ENCODE data around the gene ZNRF1.

ZNRF1 gene

DNA sequence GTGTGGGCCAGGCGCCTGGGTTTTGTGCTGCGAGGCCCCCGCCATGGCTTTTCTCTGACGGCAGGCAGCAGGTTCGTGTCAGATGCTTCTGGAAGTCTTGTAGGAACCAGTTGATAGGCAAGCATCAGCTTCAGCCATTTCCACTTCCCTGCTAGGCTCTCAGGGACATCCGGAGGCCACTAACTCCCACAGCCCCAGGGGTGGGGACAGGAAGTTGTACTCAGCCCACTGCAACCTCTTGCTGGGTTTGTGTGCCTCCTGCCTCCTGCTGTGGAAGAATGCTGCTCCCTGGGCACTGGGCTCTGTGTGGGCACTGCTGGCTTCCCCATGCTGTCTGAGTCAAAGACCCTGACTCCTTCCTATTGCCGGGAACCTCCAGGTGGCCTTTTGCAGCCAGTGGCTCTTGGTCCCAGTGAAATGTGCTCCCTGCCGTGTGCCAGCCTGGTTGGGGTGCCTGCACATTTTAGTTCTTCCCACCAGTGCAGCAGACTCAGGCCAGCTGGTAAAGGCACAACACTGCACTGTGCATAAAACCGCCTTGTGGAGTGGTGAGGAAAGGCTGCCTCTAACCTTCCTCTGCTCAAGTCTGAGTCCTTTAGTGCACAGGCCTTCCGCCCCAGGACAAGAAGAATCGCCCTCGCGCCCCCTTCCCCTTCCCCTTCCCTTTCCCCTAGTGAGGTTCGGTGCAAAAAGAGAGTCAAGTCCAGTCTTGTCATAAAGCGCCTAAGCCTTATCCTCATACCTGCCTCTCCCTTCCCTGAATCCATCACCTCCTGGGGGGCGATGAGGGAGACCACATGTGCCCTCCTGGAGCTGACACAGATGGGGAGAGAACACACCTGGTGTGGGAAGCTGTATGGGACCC, 101.1 kb downstream of the ZNRF1 start:
- no peak for DNase-seq (ENCODE audit: low spot score)

DNA sequence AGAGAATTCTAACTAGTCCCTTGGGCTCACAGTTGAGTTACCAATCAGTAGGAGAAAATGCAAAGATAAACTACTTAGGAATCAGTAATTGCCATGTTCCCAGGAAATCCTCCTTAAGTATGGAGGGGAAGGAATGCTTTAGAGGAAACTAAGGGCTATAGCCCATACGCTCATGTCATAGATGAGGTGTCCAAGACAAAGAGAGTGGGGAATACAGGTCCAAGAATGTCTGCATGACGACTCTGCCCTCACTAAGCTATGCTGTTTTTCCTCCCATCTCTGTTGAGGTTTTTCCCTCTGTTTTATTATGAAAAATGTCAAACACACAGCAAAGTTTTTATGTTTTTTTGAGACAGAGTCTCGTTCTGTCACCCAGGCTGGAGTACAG, 101.8 kb downstream of the ZNRF1 start:
- DNase-seq (ENCODE audit: low spot score), result no peak

DNA sequence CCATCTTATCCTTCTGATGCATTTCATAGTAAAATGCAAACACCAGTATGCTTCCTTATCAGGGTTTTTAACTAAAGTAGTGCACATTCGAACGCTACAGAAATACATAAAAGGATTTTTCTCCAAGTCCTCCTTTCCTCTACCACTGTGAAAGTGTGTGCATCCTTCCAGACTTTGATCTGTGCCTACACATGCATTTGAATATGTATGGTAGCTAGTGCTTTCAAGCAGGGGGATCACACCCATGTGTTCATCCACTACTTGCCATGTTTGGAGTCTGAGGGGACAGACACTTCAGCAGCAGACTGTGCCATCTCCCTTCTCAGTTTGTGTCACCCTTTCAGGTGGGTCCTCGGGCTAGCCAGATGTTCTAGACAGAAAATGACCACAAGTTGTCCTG, 102.8 kb downstream of the ZNRF1 start:
- no peak for DNase-seq (ENCODE audit: low spot score)

DNA sequence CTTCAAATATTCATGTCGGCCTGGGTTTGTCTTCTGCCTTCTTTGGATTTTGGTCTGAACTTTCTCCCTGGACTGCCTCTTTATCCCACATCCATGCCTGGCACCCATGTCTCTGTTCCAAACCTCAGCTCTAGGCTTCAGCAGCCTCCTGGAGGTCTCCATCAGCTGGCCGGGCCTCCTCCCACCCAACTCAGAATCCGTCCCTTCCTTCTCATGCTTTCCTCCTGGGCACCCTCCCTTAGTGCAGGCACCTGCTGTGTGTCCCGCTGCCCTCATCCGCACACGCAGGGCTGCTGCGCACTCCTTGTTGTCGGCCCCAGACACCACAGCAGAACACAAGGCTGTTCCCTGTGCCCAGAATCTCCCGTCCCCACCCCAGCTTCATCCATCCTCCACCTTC, 103.8 kb downstream of the ZNRF1 start:
- DNase-seq (ENCODE audit: low spot score), result no peak

DNA sequence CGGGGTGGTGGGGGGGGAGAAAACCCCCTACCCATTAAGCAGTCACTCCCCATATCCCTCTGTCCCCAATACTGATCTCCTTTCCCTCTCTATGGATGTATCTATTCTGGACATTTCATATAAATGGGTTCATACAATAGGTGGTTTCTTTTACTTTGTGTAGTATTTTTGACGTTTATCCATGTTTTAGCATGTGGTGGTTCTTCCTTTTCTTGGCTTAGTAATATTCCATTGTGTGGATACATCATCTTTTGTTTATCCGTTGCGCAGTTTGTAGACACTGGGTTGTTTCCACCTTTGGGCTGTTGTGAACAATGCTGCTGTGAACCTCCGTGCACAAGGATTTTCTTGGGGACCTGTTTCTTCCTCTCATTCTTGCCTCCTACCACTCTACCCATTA, 105.2 kb downstream of the ZNRF1 start:
- DNase-seq (ENCODE audit: low spot score), result no peak

DNA sequence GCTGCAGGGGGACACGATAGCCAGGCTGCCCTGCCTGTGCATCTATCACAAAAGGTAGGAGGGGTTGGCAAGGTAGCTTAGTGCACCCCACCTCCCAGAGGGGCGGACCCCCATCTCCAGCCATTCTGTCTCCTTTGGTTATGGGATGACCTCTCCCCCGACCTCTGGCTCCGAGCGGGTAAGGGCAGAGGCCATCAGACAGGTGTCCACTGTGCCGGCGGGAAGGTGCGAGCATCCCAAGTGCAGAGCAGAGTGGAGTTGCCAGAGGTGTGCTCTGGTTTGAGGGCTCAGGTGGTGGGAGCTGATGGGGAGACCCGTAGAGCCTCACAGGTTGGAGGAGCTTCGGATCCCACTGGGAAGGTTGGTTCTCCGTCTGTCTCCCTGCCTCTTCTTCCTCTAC, 106.0 kb downstream of the ZNRF1 start:
- no peak for DNase-seq (ENCODE audit: low spot score)

DNA sequence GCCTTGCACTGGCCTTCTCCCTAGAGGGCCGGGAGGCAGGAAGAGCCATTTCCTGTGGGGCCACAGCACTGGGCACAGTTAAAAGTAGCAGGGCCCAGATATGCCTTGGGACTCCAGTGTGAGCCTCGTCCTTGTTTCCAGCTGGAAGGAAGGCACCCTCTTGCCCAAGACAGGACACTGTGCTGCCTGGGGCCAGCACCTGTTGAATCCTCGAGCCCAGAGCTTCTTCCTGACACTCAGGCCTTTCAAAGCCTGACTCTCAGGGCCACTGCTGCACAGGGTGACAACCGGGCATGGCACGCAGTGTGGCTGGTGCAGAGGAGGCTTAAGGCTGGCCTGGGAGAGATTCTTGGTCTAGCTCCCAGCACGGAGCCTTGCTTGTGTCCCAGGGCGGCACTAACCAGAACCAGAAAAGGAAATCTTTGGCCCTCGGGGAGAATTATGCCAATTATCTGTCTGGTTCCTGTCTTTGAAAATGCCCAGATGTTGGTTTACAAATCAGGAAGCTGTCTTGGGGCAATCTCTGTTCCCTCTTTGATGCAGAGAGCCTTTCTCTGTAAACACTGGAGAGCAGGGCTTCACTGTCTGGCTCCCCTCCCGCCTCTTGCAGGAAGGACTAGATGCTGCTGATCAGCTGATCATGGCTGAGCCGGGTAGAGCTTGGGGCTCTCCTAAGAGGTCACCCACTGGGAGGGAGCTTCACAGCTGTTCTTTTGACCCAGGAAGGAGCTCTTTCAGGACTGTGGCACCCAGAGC, 106.7 kb downstream of the ZNRF1 start:
- DNase-seq (ENCODE audit: low spot score), result no peak

DNA sequence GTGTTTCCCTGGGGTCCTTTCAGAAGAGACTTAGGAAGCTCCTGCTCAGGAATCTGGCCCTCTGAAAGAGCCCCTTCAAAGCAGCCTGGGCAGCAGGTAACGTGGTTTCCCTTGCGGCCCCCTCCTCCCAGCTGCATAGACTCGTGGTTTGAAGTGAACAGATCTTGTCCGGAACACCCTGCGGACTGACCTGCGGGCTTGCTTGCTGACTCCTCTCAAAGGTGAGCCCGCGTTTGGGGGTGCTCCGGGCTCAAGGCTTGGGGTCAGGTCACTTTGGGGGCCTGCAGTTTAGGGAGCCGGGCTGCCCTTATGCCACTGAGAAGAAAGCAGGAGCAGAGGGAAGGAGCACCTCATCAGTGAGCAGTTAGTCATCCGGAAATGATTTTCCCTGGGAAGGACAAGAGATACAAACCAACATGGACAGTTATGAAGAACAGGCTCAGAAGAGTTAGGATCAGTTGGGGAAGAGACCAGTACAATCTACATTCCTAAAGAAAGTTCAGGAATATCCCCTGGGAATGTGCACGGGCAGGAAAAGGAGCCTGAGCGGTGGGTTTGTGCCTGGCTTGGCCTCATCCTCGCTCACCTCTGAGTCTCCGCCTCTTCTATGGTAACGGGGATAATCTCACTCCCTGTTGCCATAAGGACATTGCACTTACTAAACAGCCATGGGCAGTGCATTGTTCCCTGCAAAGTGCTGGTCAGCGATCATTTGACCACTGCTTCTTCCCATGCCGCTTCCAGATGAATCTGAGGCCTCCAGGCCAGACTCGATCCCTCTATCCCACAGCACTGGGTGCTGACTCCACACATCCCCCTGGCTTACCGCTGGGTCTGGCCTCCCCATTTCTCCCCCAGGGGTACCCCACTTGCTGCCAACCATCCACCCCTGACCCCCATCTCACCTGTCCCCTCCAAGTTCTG, 107.8 kb downstream of the ZNRF1 start:
- DNase-seq (ENCODE audit: low spot score), result no peak

DNA sequence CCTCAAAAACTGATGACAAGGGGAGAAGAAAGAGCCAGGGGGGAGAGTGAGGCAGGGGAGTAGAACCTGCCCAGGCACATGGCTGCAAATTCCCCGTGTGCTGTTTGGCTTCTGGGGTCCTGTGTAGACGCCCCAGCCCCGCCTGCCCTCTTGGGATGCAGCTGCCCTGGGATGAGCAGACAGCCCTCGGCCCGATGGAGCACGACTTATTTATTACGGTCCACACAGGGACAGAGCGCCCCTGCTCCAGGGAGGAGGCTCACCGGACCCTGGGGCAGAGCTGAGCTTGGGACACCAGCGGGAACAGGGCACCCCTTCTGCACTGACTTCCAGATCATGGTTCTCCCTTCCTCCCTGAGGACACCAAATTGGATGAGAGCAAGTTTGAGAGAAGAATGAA, 108.7 kb downstream of the ZNRF1 start:
- no peak for DNase-seq (ENCODE audit: low spot score)

DNA sequence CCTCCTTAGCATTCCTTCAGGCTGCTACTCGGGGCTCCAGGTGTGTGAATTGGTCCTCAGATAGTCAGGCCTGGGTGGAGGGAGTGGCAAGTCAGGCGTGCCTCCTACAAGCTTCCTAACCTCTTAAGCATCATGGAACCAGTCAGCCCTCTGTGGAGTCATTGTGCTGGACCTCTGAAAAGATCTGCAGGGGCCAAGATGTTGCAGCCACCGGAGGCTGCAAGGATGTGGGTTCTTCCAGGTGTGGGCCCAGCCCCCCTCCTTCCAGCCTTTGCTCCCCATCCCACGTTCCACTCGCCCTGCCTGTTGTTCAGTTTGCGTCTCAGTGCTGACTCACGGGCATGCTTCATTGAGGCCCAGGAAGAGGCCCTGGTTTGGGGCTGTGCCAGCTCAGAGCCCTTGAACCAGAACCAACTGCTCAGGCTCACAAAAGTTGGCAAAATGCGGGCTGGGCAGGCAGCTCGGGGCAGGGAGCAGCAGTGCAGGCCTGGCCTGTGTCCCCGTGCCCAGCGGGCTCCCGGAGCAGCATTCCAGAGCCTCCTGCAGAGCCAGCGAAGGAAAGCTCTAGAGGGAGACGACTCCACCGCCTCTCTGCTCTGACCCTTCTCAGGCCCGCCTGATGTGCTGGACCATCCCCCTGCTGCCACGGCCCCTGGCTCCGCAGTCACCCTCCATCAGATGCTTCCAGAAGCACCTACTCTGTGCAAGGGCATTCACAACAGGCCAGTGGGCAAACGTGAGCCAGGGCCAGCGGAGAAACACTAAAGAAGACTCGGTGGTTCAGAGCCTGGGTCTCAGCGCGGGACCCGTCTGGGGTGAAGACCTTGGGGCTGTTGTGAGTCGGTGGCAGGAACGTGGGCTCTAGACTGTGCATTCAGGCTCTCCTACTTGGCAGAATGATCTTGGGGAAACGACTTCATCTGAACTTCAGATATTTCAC, 110.2 kb downstream of the ZNRF1 start:
- peak; percentile 93 for DNase-seq (ENCODE audit: low spot score)

DNA sequence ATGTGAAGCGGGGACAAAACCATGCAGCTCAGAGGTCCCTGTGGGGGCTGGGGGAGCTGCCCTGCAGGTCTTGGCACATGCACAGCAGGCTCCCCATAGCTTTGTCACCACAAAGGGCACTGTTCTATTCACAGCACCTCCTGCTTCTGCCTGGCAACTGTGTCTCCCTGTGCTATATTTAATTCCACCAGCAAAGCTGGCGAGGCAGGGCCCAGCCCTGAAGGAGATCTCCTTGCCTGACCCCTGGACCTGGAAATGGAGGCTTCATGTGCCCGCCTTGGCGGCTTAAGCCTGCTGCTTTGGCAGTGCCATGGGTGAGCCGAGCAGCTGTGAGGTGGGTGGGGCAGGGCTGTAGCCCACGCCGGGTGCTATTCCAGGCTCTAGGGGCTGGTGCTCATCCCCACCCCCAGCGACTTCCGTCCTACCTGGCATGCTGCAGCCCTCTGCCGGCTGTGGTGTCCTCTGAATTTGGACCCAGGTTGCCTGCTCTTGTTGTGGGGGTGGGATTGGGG, 111.0 kb downstream of the ZNRF1 start:
- DNase-seq (ENCODE audit: low spot score), result peak; percentile 19

DNA sequence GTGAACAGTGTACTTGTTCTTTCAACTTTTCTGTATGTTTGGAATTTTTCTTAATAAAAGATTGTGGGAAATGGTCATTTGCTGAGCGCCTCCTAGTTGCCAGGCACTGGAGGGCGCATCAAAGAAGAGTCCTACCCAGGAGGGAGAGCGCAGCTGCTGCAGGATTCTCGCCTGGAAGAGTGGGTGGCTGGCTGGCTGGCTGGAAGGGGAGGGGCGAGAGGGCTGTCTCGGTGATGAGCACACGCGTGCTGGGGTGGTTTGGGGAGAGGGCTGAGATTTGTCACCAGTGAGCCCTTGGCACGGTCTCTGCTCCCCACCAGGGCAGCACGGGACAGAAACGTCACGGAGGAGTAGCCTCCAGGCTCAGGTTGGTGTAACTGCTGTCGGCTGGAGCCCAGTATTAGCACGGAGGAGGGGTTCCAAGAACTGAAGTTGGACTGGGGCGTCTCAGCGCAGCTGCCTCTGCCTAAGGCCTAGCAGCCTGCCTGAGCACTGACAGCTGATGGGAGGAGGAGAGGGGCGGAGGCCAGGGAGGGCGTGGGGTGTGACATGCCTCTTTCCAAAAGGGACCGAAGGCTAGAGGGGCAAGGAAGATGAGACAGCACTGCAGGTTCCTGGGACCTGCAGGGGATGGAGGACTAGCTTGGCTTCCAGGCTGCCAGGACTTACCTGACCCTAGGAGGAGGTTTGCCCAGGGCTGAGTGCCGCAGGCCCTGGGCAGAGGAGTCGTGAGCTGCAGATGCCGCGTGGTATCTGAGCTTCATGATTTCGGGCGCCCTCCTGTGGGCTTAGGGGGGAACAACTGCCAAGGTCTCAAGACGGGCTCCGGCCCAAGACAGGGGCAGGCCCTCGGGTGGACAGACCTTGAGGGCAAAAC, 112.1 kb downstream of the ZNRF1 start:
- DNase-seq (ENCODE audit: low spot score), result peak; percentile 94

DNA sequence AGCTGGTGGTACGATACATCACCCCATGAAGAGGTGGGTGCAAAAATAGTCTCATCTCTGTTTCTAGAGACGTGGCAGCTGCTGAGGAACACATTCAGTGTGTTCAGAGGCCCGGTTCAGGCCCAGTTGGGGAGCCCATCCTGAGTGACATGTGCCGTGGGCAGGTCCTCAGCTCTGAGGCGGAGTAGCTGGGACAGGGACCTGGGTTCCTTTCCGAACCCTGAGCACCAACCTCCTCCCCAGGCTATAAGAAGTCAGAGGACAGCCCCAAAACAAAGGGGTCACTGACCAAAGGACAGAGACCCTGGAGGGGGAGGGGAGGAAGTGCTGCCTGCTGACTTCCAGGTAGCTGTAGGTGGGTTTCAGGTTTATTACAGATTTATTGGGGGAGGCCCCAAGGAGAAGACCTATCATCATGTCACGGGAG, 112.7 kb downstream of the ZNRF1 start:
- no peak for DNase-seq (ENCODE audit: low spot score)

DNA sequence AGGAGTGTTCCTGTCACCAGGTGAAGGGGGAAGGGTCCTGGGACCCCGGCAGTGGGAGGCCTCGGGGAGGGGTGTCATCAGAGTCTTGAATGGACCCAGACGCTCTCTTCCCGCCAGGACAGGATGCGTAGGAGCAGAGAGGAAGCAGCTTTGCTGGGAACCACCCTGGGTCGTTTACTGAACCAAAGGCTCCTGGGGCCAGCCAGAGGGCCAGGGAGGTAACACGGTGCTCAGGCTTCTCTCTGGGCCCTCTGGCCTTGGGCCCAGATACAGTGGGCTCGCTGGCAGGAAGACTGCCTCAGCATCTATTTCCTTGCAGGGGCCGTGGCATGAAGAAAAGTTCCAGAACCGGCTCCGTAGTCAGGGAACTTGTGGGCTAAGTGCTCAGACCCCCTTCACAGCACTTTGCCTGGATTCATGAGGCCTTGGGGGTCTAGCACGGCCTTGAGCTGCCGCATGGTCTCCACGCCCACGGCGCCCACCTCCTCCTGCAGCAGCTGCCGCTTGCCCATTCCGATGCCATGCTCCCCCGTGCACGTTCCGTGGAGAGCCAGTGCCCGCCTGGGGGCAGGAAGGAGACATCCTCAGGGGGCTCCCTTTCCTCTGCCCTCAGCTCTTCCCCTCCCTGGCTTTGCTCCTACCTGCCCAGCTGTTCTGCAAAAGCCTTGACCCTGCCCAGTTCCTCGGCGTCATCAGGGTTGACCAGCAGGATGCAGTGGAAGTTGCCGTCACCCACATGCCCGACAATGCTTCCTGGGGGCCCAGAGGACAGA, 113.3 kb downstream of the ZNRF1 start:
- DNase-seq (ENCODE audit: low spot score), result no peak

DNA sequence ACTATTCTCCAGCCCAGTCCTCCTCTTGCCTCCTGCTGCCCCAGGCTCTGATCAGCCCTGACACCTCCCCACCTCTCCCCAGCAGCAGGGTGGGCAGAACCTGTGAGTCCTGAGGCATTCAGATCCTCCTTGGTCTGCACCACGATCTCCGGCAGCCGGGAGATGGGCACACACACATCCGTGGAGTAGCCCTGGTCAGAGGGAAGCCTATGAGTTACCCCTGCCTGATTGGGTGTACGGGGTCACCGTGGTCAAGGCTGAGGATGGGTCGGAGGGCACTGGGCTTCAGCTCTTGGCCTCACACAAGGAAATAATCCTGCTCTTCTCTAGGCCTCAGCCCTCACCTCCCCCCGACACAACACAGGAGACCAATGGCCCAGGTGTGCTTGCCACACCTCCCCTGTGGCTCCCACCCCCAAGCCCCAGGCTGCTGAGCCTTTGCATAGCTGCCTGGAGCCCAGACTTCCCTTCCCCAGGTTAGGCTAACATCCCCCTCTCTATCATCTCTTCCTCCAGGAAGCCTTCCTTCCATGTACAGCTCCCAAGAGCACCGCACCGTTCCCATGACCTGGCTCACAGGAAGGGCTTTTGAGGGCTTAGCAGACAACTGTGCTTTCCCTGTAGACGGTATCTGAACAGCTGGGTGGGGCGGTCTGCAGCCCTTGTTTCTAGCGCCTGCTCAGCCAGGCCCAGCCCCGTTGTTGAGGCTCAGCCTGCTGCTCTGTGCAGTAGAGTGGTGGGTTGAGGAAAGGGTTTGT, 114.1 kb downstream of the ZNRF1 start:
- no peak for DNase-seq (ENCODE audit: low spot score)

DNA sequence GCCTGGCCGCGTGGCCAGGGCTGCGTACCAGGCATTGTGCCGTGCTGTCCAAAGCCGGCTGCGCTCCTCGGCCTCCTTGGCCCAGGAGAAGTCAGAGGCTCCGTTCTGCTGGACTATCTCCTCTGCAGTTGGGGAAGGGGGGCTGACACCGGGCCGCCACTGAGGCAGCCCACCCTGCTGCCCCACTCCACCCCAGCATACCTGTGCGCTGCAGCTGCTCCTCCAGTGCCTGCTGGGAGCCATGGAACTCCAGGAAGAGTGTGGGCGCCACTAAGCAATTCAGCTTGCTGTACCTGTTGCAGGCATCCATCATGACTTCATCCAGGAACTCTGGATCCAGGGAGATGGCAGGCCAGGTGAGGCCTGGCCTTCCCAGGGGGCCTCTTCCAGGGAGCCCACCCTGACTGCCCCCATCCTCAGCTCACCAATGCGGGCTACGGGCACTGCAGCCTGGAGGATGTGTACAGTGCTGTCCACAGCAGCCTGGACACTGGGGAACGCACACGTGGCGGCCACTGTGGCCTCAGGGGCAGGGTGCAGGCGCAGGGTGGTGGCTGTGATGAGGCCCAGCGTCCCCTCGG, 114.8 kb downstream of the ZNRF1 start:
- DNase-seq (ENCODE audit: low spot score), result no peak

DNA sequence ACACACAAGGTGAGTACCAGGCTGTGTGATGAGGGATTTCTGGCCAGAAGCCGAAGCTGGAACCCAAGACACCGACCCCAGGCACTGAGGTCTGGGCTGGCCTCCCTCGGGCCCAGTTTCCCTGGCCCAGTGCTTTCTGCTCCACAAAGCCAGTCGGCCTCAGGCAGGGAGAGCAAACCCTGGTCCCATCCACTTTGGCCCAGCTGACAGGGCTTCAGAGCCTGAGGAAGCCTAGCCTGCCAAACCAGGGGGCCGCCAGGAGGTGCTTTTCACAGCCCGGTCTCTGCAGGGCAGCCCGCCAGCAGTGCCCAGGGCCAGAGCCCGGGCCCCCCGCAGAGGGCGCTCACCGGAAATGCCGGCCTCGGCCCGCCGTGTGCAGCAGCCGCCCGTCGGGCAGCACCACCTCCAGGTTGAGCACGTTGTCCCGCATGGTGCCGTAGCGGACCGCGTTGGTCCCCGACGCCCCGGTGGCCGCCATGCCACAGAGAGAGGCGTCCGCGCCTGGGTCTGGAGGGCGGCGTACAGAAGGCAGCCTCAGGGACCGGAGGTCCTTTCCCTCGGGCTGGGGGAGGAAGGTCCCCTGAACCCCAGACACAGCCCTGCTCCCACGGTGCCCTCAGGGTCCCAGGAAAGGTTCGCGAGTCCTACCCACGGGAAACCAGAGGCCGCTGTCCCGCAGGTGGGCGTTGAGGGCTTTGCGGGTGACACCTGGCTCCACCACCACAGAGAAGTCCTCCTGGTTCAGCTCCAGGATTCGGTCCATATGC, 115.5 kb downstream of the ZNRF1 start:
- no peak for DNase-seq (ENCODE audit: low spot score)
